ENCODE measurements around the gene NOTUM.
"Not testable (repeated sequence)": the region's sequence is repeated elsewhere in the genome, so short reads cannot be mapped to it uniquely, and the experiment has no call there.

NOTUM gene

DNA sequence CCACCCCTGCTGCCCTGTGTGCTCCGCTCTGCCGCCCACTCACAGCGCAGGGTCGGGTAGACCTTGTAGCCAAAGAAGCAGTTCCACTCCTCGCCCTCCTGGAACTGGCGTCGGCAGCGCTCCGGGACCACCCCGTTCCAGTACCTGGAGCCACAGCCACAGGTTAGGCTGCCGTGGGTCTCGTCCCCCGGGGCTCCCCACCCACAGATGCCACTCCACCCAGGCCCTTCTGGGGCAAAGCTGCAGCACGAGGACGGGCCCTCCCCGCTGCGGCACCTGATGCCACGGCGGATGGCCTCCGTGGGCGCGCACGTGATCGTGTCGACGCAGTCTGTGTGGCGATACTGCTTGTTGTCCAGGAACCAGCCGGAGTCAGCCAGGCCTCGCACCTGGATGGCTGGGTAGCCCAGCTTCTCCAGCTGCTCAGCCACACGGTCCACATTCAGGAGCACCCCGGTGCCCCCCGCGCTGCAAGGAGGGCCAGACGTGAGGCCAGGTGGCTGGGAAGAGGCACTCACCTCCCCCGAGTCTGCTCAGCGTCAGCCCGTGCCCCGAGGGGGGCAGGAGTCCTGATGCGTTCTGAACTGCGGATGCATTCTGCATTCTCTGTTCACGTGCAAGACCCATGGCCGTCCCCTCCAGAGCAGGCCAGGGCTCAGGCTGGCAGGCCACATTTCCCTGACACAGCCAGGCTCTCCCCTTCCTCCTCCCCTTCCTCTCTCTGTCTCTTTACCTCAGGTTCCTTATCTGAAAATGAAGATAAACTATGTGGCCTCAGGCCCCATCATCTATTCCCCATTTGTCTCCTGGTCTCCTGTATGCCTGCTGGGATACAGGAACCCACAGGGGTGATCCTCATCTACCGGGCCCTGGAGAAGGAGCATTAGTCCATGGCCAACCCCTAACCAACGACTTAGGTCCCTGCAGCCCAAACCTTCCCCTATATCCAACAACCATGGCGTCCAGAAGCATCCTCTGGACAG, 4.1 kb downstream of the NOTUM start:
- no peak for DNase-seq

DNA sequence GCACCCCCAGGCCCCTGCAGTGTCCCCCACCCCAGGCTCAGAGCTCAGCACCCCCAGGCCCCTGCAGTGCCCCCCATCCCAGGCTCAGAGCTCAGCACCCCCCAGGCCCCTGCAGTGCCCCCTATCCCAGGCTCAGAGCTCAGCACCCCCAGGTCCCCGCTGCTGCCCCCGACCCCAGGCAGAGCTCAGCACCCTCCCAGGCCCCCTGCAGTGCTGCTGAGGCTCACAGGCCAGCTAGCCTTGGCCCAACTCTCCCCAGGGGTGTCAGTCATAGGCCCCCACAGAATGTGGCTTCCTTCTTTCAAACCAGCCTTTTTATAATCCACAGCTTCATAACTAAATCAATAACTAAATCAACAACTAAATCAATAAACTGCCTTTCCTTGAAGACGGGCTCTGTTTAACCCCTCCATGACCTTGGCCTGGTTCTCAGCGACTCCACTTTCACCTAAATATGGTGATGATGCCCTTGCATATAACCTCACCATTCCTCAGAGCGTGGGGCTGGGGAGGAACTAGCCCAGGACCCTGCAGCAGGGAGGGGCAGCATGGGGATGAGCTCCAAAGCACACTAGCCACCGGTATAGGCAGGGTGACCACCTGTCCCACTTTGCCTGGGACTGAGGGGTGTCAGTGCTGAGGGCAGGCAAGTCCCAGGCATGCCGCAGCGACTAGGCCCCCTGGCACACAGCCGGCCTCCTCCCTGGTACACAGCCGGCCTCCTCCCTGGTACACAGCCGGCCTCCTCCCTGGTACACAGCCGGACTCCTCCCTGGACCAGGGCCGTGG, 5.0 kb downstream of the NOTUM start:
- no peak for DNase-seq

DNA sequence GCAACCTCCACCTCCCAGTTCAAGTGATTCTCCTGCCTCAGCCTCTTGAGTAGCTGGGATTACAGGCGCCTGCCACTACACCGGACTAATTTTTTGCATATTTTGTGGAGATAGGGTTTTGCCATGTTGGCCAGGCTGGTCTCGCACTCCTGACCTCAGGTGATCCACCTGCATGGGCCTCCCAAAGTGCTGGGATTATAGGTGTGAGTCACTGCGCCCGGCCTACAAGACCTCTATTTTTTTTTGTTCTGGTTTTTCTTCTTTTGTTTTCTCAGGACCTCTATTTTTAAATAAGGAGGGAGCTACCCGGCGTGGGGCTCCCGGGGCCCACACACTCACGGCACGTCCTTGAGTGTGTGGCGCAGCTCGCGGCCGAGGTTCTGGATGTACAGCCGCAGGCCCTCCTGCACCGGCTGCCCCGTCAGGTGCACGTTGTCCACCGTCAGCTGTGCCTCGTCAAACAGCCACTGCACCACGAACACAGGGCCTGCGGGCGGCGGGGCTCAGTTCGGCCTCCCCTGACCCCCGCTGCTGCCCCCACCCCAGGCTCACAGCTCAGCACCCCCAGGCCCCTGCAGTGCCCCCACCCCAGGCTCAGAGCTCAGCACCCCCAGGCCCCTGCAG, 5.8 kb downstream of the NOTUM start:
- no peak for DNase-seq

DNA sequence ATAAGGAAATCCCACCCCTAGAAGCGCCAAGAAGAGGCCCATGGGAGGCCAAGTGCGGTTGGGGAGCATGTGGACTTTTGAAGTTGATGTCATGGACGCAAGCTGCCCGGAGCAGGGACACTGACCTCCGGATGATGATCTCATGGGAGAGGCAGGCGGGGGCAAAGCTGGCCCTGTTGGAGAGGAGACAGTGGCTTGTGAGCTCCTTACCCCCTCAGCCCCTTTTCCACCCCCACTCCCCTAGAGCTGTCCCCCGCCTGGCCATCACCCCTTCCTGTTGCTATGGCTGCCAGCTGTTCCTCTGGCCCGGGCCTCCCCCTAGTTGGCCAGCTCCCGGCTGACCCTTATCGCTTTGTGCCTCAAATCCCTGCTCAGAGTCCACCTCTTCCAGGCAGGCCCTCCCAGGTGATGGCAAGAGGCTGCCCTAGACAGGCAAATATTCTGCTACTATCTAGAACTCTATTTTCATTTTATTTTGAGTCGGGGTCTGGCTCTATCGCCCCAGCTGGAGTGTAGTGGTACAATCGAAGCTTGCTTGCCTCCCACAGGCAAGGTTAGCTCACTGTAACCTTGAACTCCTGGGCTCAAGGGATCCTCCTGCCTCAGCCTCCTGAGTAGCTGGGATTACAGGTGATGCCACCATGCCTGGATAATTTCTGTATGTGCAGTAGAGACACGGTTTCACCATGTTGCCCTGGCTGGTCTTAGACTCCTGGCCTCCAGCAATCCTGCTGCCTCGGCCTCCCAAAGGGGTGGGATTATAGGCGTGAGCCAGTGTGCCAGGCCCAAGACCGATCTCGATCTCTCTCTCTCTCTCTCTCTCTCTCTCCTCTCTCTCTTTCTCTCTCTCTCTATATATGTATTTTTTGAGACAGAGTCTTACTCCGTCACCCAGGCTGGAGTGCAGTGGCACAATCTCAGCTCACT, 6.6 kb downstream of the NOTUM start:
- DNase-seq, result no peak

DNA sequence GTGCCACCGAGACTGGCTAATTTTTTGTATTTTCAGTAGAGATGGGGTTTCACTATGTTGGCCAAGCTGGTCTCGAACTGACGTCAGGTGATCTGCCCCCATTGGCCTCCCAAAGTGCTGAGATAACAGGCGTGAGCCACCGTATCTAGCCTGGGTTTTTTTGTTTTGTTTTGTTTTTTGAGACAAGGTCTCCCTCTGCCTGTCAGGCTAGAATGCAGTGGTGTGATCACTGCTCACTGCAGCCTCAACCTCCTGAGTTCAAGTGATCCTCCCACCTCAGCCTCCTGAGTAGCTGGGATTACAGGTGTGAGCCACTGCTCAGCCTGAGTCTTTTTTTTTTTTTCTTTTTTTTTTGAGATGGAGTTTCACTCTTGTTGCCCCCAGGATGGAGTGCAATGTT, 7.5 kb downstream of the NOTUM start:
- not testable (repeated sequence) for DNase-seq

DNA sequence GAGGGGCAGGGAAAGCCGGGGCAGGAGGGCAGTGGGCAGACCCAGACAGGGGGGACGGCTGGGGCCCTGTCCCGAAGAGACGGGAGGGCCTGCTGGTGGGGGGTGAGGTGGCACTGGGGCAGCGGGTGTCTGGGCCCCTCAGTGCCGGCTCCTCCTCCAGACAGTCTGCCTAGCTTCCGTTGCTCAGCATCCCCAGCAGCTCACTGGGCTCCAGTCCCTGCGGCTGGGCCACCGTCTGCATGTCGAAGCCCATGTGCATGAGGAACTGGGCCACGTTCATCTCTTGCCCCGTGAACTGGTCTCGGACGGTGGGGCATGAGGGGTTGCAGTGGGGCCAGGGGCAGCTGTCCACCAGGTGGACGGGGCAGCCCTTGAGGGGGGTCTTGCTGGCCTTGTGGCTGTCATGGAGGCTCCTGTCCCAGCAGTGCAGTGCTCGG, 8.2 kb downstream of the NOTUM start:
- no peak for DNase-seq

DNA sequence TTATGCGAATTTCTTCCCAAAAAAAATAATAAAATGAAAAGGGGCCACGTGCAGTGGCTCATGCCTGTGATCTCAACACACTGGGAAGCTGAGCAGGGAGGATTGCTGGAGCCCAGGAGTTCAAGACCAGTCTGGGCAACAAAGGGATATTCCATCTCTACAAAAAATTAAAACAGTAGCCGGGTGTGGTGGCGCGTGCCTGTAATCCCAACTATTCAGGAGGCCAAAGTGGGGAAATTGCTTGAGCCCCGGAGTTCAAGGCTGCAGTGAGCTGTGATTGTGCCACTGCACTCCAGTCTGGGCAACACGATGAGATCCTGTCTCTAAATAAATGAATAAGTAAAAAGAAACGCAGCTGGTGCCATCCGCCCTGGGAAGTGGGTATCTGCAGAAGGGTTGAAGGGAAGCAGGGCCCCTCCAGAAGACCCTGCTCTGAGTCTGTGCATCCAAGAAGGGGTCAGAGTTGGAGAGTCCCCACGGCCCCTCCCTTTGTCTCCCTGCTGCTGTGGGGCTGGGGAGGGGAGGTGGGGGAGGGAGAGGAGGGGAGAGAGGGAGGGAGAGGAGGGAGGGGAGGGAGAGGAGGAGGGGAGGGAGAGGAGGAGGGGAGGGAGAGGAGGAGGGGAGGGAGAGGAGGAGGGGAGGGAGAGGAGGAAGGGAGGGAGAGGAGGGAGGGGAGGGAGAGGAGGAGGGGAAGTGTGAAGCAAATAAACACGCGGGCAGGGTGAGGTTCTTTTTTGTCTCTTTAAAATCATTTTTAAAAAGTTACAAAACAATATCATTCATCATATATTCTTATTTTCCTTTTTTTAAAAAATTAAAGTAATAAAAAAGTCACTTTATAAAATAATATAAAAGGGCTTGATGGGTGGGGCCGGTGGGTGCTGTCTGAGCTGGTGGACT, 9.0 kb downstream of the NOTUM start:
- no peak for DNase-seq

DNA sequence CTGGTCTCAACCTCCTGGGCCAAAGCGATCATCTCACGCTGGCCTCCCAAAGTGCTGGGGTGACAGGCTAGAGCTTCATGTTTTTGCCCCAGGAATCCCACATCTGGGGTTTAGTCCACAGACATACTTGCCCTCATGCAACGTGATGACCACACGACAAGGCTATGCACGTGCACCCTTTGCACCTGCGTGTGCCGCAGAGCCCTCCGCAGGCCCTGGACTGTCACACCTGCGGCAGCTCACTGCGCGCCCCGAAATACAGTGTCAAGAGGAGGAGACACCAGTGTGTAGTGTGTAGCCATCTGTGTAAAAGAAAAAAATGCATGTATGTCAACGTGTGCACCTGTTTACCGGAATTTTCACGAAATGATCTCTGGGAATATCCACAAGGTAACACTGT, 10.5 kb downstream of the NOTUM start:
- DNase-seq, result no peak

DNA sequence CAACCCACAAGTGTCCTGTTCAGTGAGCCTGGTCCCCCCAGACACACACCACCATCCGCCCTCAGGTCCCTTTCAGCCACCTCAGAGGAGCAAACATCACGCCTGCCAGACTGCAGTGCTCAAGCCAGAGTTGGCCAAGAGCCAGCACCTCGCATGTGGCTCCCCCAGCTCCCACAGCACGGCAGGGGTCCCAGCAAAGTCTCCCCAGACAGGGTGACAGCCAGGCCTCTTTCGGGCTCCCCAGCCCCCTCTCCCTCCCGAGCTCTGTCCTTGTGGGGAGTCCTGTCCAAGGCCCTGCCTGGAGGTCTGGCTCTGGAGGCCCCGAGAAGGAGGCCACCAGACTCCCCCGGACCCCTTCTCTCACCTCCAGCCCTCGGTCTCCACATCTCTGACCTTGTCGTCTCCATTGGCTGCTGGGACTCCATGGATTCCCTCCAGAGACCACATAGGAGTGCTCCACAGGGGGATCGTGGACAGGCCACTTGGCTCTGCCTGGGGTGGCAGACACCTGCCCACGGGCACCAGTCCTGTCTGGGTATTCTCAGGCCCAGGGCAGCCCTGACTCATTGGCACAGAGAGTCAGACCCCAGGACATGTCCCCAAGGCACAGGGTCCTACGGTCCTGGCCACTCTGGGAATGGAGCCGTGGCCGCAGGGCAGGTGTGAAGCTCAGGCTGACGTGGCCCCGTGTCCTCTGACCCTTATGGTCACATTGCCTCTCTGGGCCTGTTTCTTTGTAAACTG, 12.2 kb downstream of the NOTUM start:
- no peak for DNase-seq

DNA sequence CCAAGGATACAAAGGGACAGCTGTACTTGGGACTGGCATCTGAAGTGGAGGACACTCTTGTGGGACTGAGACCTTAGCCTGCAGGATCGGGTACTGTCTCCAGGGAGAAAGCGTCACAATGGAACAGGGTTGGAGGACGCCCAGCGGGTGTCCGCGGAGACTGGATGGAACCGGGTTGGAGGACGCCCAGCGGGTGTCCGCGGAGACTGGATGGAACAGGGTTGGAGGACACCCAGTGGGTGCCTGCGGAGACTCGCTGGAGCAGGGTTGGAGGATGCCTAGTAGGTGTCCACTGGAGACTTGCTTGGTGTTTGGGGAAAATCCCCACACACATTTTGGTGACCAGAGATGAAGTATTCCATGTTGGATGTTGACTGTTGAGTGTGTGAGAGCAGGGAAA, 13.8 kb downstream of the NOTUM start, which contains the start of gene MYADML2:
TSS of gene MYADML2 (minus strand) at position 45 of the 400 bp plus-strand sequence. CDS start 5,492 bp downstream, outside the sequence.
- no peak for DNase-seq

DNA sequence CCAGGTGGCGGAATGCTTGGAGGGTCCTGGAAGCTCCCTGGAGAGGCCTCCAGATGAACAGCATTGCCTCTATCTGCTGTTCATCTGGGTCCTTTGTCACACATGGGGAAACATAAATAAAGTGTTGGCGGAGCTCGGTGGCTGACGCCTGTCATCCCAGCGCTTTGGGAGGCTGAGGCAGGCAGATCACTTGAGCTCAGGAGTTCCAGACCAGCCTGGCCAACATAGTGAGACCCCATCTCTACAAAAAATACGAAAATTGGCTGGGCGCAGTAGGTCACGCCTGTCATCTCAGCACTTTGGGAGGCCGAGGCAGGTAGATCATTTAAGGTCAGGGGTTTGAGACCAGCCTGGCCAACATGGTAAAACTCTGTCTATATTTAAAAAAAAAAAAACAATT, 16.1 kb downstream of the NOTUM start:
- no peak for DNase-seq

DNA sequence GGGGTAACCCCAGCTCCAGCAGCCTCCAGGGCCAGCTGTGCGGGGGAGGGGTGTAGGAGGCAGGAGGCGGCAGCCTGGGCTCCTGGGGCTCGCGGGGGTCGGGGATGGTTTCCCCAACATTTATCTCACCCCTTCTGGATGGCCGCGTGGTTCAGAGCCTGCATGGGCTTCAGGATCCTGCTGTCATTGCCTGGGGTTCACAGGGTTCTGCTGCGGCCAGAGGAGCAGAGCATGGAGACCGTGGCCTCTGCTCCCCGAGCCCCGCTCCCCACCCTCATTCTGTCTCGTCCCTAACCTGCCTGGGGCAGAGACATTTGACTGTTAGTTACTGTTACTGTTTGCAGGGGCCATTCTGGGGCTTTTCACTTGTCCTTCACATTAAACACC, 18.8 kb downstream of the NOTUM start:
- DNase-seq, result no peak

DNA sequence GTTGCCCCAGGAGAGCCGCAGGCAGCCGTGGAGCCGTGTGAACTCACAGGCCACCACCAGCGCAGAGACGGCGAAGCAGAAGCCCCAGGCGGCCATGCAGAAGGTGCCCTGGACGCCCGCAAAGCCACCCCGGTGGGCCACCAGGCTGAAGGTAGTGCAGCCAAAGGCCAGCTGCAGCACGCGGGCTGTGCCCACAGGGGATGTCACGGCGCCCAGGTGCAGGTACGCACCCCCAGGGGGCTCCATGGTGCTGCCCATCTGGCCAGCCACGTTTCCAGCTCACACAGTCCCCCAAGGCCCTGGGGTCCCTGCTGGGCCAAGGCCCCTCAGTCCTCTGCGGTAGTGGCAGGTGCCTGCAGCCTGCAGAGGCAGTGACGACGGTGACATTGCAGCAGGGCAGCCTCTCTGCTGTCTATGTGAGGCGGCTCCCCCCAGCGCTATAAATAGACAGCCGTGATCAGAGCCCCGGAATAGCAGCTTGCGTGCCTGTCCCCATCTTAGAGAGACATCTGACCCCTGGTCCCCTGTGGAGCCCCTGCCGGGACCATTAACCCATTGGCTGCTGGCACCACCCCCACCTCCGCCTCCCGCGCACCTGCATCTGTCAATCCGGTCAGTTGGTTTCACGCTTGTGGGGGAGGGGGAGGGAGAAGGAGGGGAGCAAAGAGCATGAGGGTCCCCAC, 19.4 kb downstream of the NOTUM start:
- peak; percentile 35 for DNase-seq

DNA sequence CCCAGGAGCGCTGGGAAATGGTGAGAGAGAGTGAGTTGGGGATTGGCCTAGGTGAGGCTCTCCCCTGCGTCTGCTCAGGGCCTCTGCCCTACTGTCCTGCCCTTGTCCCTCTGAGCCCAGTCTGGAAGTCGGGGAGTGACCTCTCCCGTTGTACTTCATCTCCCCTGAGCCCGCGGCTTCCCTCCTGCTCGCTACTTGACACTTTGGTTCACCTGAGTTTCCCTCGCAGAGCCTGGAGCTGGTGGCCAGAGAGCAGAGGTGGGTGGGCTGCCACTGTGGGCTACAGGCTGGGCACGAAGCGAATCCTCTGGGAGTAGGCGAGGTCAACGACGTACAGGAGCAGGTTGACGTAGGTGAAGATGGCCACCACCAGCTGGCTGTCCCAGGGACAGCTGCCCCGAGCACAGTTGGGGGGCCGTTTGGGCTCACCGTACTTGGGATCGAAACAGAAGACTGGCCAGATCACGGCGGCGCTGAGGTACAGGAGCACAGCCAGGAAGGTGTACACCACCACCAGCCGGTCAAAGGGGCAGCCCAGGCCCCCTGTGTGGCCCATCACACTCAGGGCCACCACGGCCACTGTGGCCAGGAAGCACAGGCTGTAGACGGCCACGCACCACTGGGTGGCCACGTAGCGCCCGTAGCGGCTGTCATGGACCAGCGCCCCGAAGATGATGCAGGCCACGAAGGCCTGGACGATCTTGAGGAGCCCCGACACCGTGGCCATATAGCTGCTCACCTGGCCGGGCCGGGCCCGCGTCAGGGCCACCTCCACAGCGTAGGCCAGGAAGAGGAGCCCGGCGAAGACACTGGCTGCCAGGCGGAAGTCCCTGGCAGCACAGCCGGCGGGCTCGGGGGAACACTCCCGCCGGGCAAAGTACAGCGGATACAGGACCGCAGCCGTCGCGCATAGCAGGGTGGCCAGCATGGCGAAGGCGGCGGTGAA, 20.2 kb downstream of the NOTUM start:
- no peak for DNase-seq

DNA sequence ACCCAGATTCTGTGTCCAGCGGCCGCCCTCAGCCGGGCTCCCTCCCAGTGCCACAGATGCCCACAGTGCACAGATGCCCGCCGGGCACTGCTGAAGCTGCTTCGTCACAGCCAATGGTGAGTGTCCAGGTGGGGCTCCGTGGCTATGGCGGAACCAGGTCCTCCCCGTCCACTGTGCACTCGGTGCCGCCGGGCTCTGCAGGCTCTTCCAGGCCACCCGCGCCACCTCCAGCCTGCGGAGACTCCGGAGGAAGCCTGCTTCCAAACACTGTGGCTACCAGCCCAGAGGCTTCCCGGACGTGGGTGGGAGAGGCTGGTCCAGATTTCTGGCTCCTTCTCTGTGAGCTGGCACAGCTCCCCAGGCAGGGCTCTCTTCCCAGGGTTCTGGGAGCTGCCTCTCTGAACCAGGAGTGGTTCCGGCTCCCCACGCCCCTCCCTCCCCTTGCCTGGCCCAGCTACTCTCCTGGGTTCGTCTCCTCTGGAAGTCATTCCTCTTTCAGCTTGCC, 21.1 kb downstream of the NOTUM start:
- no peak for DNase-seq

DNA sequence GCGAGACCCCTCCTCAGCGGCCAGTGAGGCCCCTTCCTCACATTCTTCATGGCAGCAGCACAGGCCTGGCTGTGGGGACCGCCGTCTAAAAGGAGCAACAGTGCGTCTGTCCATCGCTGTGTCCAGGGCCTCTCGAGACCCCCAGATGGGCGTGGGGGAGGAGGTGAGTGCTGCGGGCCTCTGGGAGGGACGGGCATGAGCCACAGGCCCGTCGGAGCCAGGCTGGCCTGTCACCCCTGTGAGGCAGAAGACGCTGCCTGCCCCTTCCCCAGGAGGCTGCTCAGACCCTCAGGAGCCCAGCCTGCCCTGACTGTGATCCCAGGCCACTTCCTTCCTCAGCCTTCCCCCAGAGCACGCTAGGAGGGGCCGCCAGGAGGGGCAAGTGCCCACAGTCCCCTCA, 21.8 kb downstream of the NOTUM start:
- DNase-seq, result no peak

DNA sequence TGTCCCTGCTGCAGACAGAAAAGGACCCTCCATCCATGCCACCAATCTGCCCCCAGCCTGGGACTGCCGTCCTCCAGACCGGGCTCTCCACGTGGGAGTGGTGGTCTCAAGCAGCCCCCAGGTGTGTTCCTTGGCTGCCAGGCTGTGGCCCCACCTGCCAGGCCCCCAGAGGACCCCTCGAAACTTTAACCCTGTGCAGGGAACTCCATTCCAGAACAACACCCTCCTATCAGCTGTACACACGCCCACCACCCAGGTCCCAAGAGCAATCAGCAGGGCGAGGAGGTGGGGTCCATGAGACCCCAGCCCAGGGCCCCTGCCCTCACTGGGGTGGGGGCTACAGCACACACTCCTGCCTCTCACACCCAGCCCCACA, 25.3 kb downstream of the NOTUM start:
- no peak for DNase-seq

All from NCI-H2227 treated with DMSO at 0.1 percent for 48 hours (cell line).